Measurements from ENCODE around the gene MYH11.

MYH11 gene

GRCh38 chr16:15725641-15726240 lies 131.1 kb downstream of the MYH11 start:
- POLR2A ChIA-PET = no interaction called here
- H3K4me3 ChIP-seq (ENCODE audit: low read depth, low read length) = no peak overlapping the region
- TF ChIP-seq, protein P1, sequence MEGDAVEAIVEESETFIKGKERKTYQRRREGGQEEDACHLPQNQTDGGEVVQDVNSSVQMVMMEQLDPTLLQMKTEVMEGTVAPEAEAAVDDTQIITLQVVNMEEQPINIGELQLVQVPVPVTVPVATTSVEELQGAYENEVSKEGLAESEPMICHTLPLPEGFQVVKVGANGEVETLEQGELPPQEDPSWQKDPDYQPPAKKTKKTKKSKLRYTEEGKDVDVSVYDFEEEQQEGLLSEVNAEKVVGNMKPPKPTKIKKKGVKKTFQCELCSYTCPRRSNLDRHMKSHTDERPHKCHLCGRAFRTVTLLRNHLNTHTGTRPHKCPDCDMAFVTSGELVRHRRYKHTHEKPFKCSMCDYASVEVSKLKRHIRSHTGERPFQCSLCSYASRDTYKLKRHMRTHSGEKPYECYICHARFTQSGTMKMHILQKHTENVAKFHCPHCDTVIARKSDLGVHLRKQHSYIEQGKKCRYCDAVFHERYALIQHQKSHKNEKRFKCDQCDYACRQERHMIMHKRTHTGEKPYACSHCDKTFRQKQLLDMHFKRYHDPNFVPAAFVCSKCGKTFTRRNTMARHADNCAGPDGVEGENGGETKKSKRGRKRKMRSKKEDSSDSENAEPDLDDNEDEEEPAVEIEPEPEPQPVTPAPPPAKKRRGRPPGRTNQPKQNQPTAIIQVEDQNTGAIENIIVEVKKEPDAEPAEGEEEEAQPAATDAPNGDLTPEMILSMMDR (IDR thresholded peaks at IDR 0.05; ENCODE audit: insufficient read depth, low read length, missing control alignments) = no peak
- DNase-seq (ENCODE audit: low read depth, low spot score) = no peak
- CTCF ChIA-PET = no interaction called here

DNA sequence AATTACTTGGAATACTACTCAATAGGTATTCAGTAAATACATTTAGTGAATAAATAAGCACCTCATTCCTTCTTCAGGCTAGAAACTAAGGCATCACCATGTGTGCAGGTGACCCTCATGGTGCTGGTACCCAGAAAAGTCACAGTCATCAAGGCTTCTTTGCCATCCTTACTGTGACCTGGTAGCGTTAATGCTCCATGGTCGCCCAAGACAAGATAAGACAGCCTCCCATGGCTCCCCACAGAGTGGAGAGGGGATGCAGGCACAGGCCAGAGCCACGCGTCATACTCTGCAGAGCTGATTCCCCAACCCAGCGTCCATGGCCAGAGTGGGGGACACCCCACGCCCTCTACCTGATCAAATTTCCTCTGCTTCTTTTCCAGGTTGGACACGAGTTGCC lies 133.0 kb downstream of the MYH11 start:
- TF ChIP-seq, protein P1 (IDR thresholded peaks at IDR 0.05; ENCODE audit: insufficient read depth, low read length, missing control alignments) = no peak
- DNase-seq (ENCODE audit: low read depth, low spot score) = no peak
- no peak overlapping the region for H3K4me3 ChIP-seq (ENCODE audit: low read depth, low read length)
- POLR2A ChIA-PET = no interaction called here
- CTCF ChIA-PET = no interaction called here

DNA sequence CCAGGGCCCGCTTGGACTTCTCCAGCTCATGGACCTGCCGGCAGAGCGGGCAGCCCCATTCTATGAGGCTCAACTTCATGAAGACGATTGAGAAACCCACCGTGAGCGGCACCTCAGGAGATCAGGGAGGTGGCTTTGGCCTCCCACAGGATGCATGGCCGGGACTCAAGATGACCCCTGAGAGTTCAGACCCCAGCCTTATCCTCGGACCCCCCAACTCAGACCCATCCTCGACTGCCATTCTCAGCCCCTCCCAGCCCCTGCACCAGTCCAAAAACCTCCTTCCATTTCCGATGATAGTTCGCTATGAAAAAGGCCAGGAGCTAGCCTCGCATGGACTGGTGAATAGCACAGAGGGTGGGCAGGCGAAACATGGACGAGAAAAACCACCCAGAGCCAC lies 135.8 kb downstream of the MYH11 start:
- ChIA-PET CTCF (interaction anchor here (1.6 kb wide), 1 partner anchor 16 kb away, joined by 4 read pairs; no protein-coding TSS in a partner anchor), POLR2A (no interaction called here)
- TF ChIP-seq, protein P1 (IDR thresholded peaks at IDR 0.05; ENCODE audit: insufficient read depth, low read length, missing control alignments) = no peak
- no peak overlapping the region for H3K4me3 ChIP-seq (ENCODE audit: low read depth, low read length)
- no peak for DNase-seq (ENCODE audit: low read depth, low spot score)

DNA sequence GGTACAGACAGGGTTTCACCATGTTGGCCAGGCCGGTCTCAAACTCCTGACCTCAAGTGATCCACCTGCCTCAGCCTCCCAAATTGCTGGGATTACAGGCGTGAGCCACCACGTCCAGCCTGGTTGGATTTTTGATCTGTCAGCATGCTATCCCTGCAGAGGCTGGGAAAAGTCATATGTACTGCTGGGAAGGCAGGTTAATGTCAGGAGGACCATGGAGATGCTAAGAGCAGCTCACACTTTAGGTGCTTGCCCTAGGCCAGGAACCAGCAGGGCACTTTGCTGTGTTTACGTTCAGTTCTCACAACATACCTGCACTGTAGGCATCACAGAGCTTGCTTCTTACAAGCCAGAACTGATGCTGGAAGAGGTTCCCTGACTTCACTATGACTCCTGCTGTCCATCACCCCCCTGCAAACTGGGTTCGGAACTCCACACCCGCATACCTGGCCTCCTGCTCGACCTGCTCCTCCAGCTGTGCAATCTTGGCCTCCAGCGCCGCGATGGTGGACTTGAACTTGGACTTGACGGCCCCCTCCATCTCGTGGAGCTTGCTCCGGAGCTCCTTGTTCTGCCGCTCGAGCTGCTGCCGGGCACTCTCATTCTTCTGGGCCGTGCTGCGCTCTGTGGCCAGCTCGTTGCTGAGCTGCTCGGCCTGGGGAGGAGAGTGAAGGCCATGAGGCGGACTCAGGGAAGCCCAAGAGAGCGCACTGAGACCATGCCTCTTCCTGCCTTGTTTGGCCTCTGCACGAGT lies 140.0 kb downstream of the MYH11 start:
- no peak for DNase-seq (ENCODE audit: low read depth, low spot score)
- no peak overlapping the region for H3K4me3 ChIP-seq (ENCODE audit: low read depth, low read length)
- POLR2A ChIA-PET = no interaction called here
- CTCF ChIA-PET = interaction anchor here (1.2 to 1.5 kb wide), 2 partner anchors 9 to 12 kb away, joined by 3 to 5 read pairs; no protein-coding TSS in a partner anchor
- TF ChIP-seq, protein P1 (IDR thresholded peaks at IDR 0.05; ENCODE audit: insufficient read depth, low read length, missing control alignments) = no peak

DNA sequence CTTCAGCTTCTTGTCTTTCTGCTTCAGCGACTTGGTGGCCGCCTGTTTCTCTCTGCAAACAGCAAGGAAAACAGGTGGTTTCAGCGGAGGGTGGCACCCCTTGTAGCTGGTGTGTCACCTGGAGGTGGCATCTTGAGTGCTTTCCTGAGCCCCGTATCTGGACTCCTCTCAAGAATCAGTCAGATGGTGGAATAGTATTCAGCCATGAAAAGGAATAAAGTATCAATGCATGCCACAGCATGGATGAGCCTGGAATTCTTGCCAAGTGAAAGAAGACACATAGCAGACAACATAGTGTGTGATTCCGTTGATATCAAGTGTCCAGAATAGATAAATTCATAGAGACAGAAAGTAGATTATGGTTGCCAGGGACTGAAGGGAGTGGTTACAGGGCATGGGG lies 141.6 kb downstream of the MYH11 start:
- ChIA-PET POLR2A (no interaction called here), CTCF (no interaction called here)
- no peak for DNase-seq (ENCODE audit: low read depth, low spot score)
- H3K4me3 ChIP-seq (ENCODE audit: low read depth, low read length) = no peak overlapping the region
- TF ChIP-seq, protein P1 (IDR thresholded peaks at IDR 0.05; ENCODE audit: insufficient read depth, low read length, missing control alignments) = no peak

DNA sequence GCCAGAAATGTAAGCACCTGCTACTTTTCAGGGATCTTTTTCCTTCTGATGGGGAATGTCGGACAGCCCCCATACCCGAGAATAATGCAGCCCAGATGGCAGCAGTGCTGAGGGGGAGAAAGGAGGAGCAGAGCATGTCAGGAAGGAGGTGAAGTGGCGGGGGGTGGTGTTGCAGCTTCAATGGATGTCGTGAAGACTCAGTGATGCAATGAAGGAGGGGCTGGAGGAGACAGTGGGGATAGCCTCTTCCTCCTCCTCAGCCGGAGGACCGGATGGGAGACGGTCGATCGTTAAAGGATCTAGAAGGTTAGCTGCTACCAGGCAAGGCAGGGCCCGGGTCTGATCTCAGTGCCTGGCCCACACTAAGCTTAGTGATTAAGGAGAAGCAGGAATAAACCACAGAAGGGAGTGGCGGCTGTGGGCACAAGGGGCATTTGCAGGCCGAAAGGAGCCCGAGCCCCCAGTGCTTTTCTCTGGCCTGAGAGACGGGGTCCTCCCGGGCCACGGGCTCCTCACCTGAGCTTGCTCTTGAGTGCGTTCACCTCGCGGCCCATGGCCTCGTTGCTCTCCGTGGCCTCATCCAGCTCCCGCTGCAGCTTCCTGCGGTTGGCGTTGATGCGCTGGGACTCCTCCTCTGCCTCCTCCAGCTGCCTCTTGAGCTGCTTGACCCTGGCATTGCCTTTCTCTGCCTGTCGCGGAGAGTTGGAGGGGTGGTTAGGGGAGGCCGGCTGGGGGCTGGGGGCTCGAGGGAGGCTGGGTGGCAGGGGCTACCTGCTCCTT lies 142.2 kb downstream of the MYH11 start:
- H3K4me3 ChIP-seq (ENCODE audit: low read depth, low read length) = no peak overlapping the region
- TF ChIP-seq, protein P1 (IDR thresholded peaks at IDR 0.05; ENCODE audit: insufficient read depth, low read length, missing control alignments) = no peak
- CTCF ChIA-PET = interaction anchor here (2.8 kb wide), 1 partner anchor 11 kb away, joined by 24 read pairs; no protein-coding TSS in a partner anchor
- DNase-seq (ENCODE audit: low read depth, low spot score) = no peak
- POLR2A ChIA-PET = no interaction called here
